GM13976 (cell line): ENCODE results near the gene WSCD2.

Experiments used
- DNase-seq: peaks from one replicate; pipeline ENCODE4 v3.0.0; 2012; ENCODE audit warnings: low spot score
- in situ Hi-C: fragments of 300-500 bp; cut with MboI; formaldehyde crosslinking; loops from one replicate; pipeline ENCODE4 v1.12.0; 2022; ENCODE audit warnings: low sequenced_read_pairs, mixed read lengths, inconsistent platforms; ENCODE audit not compliant: unreplicated experiment
- TF ChIP-seq, protein P1 (sequence below): IDR thresholded peaks from 2 replicates; pipeline ENCODE4 v1.5.1; 2012; ENCODE audit warnings: borderline replicate concordance, mild to moderate bottlenecking; ENCODE audit not compliant: insufficient read depth; ENCODE audit errors: extremely low read depth, missing control alignments, control extremely low read depth

Gene WSCD2

GRCh38 chr12:108277613-108278012, 148.5 kb downstream of the WSCD2 start:
- DNase-seq, result no peak
- TF ChIP-seq, protein P1, sequence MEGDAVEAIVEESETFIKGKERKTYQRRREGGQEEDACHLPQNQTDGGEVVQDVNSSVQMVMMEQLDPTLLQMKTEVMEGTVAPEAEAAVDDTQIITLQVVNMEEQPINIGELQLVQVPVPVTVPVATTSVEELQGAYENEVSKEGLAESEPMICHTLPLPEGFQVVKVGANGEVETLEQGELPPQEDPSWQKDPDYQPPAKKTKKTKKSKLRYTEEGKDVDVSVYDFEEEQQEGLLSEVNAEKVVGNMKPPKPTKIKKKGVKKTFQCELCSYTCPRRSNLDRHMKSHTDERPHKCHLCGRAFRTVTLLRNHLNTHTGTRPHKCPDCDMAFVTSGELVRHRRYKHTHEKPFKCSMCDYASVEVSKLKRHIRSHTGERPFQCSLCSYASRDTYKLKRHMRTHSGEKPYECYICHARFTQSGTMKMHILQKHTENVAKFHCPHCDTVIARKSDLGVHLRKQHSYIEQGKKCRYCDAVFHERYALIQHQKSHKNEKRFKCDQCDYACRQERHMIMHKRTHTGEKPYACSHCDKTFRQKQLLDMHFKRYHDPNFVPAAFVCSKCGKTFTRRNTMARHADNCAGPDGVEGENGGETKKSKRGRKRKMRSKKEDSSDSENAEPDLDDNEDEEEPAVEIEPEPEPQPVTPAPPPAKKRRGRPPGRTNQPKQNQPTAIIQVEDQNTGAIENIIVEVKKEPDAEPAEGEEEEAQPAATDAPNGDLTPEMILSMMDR, result no peak
- in situ Hi-C loops, result no loop called here

- DNase-seq, result no peak
- in situ Hi-C loops, result no loop called here
These were observed 153.1 kb downstream of the WSCD2 start for GRCh38 chr12:108282160-108282559.

GRCh38 chr12:108282676-108283075, 153.6 kb downstream of the WSCD2 start:
- in situ Hi-C loops, result no loop called here
- DNase-seq, result no peak

More at GRCh38 chr12:108282160-108282559, 153.1 kb downstream of the WSCD2 start:
- TF ChIP-seq, protein P1, result no peak

GRCh38 chr12:108284163-108284562, 155.1 kb downstream of the WSCD2 start:
- in situ Hi-C loops, result no loop called here
- TF ChIP-seq, protein P1, result no peak
- DNase-seq, result no peak

More at GRCh38 chr12:108282676-108283075, 153.6 kb downstream of the WSCD2 start:
- TF ChIP-seq, protein P1, result no peak

GRCh38 chr12:108285016-108285415, 155.9 kb downstream of the WSCD2 start:
- TF ChIP-seq, protein P1, result no peak
- in situ Hi-C loops, result no loop called here
- DNase-seq, result no peak

- DNase-seq, result no peak
- in situ Hi-C loops, result no loop called here
- TF ChIP-seq, protein P1, result no peak
These were observed 158.1 kb downstream of the WSCD2 start for GRCh38 chr12:108287227-108287626.
